ENCODE data around the gene NPC1L1.
A peak's percentile ranks its signal among the peaks of the same experiment; 100 is the strongest.
"Not testable (repeated sequence)": the region's sequence is repeated elsewhere in the genome, so short reads cannot be mapped to it uniquely, and the experiment has no call there.

Gene NPC1L1

DNA sequence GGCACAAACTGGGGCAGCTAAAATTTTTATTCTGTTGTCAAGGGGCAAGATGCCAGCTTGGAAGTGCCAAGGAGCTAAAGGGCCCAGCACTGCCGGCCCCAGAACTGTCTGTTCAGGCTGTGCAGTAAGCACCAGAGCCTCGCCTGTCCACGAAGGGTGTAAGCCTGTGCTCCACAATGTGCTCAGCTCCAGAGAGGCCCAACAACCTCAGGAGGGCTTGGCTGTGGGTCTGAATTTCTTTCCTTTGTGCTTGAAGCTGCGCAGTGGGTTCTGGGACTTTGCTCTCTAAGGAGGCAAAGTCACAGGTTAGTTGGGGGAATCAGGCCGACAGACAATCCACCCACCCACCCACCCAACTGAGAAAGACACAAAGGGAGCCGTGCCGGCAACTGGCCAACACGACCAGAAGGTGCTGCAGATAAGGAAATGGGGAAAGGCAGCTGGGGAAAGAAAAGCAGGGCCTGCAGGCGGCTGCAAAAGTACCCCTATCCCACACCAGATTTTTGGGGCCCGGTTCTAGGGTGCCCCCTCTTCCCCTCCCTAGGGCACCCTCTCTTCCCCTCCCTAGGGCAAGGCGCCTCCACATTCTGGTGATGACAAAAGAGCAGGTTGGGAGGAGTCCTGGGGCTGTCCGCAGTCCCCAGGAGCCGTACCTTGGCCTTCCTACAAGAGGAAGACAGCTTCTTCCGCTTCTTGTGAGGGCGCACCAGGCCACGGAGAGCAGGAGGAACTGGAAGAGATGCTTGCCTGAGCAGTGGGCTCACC is 24.8 kb upstream of the NPC1L1 start:
- DNase-seq: no peak

DNA sequence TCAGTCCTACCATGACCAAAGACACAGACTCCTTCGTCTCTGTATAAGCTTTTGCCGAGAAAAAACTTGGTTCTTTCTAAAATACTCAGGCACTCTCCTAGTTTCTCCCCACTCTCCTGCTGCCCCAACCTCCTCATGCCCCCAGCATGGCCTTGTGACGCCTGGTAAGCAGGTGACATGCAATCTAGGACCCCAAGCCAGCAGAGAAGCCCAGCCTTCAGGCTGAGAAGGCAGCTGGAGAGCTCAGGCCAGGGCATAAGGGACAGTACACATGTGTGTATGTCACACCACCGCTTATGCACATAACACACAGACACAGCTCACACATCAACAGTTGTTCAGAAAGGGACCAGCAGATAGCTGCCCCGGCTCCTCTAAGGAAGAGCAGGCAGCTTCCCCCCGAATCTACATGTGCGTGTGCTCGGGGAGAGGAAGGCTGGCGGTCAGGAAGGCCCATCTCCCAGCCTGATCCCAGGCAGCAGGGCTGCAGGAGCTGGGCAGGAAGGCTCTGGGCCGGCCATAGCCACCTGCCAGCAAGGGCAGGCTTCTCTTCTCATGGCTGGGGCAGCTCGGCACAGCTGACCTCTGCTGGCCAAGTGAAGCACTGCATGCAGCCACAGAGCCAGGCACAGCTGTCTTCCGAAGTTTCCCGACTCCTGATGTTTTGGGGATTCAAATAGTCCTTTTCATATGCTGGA is 24.1 kb upstream of the NPC1L1 start:
- DNase-seq: peak in 3 of 4 experiments; percentile 22 to 53 (median 36)

DNA sequence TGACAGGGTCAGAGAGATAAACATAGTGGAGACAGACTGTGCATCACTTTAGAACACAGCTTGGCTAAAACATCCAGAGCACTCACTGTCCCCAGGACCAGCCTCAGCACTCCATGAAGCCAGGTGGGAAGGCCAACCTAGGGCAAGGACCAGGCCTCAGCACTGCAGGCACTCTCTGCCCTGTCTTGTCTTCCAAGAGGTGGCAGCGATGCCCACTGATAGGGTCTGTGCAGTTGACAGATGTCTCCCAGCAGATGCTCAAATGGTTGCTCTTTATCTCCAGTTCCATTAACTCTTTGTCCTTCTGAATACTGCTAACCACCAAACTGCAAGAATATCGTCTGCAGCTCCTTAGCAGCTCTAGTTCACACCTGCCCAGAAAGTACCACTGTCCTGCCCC is 23.5 kb upstream of the NPC1L1 start:
- DNase-seq: no peak

DNA sequence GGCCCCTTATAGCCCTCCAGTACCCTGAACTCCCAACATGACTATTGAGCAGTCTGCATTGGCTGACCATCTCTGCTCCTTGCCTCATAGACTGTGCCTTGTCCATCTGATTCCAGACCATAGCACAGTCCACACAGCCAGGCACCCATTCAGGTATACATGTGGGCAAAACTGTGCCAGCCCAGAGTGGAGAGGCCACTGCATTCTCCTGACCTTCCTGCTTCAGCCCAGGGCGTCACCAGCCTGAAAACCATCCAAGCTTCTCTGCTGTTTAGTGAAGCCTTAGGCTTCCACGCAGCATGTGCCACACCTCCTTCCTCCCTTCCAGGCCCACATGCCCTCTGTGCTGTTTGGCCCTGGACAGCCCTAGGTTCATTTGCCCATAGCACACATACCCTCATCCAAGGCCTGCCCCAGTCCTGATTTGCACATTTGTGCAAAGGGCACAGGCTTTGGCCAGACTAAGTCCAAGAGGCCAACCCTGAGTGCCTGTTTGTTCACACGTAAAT is 22.1 kb upstream of the NPC1L1 start:
- DNase-seq: no peak

DNA sequence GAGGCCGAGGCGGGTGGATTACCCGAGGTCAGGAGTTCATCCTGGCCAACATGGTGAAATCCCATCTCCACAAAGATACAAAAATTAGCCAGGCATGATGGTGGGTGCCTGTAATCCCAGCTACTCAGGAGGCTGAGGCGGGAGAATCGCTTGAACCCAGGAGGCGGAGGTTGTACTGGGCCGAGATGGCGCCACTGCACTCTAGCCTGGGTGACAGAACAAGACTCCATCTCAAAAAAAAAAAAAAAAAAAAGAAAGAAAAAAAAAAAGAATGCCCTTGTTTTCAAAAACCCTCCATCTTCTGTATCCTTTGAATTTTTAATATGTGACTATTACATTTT is 21.5 kb upstream of the NPC1L1 start:
- DNase-seq: not testable (repeated sequence)

DNA sequence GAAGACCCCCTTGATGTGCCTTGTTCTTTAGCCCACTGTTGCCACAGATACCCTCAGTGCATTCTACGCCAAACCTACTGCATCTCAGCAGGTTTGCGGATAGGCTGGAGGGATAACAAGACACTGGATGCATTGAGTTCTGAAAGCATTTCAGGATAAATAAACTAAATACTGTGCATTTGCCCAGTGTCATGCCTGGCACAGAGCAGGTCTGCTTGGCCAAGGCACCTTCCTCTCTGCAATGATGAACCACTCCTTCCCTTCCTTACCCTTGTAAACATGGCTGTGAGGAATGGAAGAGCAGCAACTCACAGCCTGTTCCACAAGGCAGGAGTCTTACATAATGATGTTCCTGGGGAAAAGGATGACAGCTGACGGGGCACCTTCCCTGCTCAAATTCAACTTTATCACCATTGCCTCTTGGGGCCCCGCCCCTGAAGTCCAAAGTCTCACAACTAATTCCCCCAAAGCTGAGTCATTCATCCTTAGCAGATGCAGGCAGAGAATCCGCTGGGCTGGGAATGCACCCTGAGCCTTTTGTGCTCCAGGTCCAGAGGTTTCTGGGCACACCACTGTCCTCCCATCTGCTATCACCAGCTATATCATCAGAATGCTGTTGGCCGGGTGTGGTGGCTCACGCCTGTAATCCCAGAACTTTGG is 21.0 kb upstream of the NPC1L1 start:
- no peak for DNase-seq

DNA sequence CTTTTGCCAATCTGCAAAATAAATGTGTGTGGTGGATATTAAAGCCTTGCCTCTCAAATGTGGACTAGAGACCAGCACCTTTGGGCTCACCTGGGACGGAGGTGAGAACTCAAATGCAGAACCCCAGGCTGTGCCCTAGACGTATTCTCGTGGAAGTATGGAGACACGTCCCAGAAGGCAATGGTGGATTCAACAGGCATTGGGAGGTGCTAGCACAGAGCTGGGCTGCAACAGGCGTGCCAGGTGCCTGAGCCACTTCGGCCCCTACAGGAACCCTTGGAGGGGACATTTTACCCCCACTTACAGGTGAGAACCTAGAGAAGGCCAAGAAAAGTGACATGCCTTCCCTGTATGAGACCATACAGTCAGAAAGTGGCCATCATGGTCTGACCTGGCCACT is 20.4 kb upstream of the NPC1L1 start:
- no peak for DNase-seq

DNA sequence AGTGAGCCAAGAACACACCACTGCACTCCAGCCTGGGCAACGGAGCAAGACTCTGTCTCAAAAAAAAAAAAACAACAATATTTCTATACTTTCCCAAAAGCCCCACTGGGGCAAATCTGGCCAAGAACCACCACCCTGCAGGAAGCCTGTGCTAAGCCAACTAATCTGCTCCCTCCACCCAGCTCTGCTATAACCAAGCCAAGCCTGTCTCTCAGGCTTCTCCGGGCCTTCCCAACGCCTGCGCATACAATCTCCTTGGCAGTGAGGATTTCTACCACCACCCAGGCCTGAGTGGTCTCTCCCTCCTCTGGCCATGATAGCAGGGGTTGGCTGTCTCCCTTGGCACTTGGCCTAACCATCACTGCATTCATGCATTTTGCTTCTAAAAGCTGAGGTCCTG is 18.4 kb upstream of the NPC1L1 start:
- DNase-seq: no peak

DNA sequence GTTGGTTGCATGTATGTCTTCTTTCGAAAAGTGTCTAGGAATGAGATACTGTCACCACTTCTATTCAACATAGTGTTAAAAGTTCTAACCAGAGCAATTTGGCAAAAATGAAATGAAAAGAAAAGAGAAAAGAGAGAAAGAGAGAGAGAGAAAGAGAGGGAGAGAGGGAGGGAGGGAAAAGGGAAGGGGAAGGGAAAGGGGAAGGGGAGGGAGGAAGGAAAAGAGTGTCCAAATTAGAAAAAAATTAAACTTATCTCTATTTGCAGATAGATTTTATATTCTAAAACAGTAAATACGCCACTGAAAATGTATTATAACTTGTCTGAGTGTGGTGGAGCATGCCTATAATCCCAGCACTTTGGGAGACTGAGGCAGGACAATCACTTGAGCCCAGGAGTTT is 16.4 kb upstream of the NPC1L1 start:
- DNase-seq: no peak

DNA sequence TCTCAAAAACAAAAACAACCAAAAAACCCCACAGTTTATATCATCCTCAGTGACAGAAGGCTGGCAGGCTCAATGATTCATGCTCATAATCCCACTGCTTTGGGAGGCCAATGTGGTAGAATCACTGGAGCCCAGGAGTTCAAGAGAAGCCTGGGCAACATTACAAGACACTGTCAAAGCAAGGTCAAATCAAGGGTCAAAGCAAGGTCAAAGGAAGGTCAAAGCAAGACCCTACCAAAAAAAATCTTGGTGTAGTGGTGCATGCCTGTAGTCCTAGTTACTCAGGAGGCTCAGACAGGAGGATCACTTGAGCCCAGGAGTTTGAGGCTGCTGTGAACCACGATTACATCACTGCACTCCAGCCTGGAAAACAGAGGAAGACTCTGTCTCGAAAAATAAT is 14.2 kb upstream of the NPC1L1 start:
- no peak for DNase-seq

DNA sequence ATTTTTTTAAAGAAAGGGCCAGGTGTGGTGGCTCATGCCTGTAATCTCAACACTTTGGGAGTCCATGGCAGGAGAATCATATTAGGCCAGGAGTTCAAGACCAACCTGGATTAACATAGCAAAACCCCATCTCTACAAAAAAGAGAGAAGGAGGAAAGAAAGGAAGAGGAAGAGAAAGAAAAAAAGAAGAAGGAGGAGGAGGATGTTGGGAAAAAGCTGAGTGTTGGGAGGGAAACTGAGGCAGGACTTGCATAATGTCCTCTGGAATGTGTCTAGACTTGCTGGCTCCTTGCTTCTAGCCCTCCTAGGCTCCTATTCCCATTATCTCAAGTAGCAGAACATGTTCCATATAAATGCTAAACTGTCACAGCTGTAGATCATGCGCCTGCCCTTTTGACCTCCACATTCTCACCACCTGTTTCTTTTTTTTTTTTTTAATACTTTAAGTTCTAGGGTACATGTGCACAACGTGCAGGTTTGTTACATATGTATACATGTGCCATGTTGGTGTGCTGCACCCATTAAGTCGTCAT is 11.4 kb upstream of the NPC1L1 start:
- not testable (repeated sequence) for DNase-seq

DNA sequence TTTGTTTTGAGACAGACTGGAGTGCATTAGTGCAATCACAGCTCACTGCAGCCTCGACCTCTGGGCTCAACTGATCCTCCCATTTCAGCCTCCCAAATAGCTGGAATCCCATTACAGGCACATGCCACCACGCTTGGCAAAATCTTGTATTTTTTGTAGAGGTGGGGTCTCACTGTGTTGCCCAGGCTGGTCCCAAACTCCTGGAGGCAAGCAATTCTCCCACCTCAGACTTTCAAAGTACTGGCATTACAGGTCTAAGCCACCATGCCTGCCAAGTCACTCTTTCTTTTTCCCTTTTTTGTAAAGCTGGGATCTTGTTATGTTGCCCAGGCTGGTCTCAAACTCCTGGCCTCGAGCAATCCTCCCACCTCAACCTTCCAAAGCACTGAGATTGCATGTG is 8.3 kb upstream of the NPC1L1 start:
- no peak for DNase-seq

DNA sequence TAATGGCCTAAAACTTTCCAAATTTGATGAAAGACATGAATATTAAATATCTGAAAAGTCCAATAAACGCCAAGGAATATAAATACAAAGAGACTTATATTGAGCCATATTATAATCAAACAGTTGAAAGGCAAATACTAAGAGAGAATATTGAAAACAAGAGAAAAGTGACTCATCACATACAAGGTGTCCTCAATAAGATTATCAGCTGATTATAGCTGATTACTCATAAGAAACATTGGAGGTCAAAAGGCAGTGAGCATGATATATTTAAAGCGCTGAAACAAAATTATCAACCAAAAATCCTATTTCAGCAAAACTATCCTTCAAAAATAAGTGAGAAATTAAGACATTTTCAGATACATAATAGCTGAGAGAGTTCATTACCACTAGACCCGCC is 7.8 kb upstream of the NPC1L1 start:
- DNase-seq: no peak

DNA sequence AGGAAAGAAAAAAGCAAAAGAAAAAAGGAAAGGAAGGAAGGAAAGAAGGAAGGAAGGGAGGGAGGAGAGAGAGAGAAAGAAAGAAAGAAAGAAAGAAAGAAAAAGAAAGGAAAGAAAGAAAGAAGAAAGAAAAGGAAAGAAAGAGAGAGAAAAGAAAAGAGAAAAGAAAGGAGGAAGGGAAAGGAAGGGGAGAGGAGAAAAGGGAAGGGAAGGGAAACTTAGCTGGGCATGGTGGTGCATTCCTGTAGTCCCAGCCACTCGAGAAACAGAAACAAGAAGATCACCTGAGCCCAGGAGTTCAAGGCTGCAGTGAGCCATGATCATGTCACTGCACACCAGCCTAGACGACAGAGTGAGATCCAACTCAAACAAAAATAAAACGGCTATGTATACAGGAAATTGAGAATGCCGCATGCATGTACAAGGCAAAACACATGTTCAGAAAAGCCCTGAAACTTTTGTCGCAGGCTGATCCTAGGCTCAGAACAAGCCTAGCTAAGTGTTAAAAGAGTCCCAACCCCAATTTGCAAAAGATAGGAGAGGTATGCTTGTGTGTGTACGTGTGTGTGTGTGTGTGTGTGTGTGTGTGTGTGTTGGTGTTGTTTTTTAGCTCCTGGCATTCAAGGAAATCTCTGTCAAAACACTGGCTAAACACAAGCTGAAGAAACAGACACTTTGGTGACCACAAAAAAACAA is 6.6 kb upstream of the NPC1L1 start:
- no peak for DNase-seq

DNA sequence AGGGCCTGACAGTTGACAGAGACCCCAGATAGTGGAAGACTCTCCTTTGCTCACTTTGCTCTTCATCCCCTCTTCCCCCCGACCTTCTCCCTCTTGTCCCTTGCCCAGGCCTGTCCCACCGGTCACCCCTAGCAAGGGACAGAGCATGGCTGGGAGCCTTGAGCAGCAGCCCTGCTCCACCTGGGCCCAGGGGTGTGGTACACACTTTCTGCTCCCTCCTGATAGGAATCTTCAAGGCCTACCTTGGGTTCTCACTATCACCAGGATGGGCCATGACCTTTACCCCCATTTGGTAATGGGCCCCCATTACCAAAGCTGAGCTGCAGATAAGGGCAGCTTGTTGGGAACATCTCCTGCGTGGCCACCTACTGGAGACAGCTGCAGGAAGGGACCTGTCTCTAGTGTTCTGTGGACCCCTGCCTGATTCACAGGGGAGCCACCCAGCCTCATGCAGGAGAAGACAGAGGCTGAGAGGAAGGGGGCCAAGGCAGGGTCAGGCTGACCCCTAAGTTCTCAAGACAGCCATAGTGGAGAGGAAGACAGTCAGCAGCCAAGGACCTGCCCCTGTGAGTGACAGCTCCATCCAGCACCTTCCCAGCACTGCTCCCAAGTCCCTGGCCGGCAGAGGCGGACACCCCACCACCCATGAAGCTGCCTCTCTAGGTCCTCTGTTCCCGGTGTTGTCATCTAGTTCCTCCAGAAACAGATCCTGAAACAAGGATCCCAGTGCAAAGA is 913 bp upstream of the NPC1L1 start:
- no peak for DNase-seq

DNA sequence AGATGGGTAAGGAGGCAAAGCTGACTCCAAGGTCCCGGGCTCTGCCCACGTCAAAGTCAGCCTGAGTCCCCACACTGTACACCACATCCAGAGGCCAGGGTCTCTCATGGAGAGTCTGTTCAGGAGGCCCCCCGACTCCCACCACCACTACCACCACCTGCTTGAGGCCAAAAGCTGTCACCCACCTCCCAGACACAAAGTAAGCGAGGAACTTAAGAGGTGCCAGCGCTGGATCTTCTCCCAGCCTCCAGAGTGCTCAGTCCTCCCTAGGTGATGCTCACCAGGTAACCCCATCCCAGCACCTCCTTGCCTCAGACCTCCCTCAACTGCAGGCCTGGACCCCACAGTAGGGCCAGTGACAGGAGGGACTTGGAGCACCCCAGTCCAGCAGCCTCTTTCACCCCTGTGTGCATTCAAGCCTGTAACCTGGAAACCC is 520 bp downstream of the NPC1L1 start:
- DNase-seq: no peak

DNA sequence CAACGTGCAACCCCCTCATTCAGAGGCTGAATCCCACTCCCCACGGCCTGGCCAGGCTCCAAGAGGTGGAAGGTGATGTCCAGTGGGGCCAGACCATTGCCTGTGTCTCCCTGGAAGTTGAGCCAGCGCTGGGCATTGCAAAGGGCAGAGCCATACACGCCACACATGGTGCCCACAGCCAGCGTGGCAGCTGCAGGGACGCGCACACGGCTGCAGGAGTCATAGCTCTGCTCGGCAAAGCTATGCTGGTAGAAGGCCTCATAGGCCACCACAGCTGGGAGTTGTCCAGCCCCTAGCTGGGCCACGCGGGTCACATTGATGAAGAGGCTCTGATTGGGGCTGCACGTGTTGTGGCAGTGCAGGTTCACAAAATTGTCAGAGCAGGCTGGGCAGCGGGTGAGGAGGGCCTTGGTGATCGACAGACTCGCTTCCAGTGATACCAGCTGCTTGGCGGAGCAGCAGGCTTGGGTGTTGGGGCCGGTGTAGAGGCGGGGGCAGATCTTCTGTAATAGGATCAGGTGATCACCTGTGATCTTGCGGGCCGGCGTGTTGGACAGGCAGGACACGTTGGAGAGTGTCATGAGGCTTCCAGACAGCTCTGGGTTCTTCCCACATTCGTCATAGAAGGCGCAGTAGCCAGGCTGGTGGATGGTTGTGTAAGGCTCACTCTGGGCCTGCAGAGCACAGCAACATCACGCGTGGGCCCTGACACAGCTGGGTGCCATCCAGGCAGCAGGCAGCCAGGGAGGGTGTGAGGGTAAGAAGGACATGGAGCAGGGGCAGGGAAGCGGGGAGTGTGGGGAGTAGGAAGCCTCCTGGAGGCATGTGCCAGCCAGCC is 1.2 kb downstream of the NPC1L1 start:
- DNase-seq: no peak

DNA sequence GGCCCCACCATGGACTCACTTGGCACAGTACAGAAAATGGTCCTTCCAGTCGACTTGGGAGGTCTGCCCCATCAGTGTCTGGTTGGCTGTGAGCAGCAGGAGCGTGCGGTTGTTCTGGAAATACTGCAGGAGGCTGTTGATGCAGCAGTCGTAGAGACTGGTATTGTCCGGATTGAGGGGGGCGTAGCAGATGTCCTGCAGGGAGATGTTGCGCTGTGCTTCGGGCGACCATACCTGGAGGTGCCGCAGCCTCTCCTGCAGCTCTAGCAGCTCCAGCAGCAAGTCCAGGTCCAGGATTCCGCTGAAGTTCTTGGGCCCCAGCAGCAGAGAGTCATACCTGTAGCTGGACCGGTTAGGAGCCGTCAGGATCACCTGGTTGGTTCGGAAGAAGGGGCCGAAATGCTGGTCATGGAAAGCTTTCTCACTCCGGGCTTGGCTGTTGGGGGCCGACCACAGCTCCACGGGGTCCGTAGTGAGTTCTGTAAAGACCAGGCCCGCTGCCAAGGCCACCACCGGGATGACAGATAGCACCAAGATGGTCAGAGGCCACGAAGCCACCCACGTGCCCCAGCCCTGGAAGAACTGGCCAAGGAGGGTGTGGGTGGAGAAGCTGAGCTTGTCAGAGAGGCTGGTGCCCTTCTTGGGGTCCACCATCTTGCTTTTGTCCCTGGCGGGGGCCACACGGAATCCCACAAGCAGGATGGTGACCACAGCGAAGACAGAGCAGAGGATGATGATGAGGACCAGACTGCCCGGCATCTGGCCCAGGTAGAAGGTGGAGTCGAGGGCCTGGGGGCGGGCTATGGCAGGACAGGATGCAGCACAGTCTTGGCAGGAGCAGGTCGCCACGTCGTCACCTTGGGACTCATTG is 2.1 kb downstream of the NPC1L1 start:
- no peak for DNase-seq

DNA sequence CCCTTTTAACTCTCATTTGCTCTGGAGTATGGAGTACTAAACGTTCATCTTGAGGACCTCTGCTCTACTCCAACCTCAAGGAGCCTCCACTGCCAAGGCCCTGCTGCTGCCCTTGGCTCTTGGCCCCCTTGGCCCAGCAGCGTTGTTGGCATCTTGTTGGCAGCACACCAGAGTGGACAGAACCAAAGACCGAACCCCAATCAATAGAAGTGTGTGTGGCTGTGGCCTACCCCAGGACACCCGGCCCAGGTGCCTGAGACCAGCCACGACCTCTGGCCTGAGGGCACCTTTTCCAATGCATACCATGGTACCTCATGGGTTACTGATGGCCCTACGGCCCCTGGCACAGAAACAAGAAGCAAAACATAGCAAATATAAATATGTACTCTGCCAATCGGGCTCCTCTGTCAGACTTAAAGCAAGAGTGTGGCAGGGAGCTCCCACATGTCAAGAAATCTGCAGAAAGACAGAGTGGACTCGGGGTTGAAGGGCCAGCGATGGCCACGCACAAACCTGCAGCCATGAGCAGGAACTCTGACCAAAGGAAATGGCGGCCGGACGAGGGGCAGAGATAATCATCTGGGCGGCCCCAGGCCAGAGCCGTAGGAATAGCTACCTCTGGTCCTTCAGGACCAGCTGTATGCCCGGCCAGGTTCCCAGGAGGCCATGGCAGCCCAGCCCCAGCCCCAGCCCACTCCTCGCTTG is 2.9 kb downstream of the NPC1L1 start:
- DNase-seq: no peak

DNA sequence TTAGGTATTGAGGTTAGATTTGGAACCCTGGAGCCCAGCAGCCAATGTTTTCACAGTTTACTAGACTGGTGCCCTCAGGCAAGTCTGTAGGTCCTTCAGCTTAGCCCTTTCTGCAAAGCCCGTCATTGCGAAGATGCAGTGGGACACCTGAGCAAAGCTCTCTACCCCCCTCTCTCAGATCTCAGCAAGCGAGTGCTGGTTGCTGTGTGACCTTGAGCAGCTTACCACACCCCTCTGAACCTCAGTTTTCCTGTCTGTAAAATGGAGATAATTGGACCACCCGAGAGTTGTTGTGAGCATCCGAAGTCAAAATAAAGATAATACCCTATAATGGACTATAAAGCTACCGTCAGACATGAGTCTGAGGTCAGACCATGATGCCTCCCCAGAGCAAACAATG is 3.7 kb downstream of the NPC1L1 start:
- DNase-seq: no peak

Measured in activated naive CD4-positive, alpha-beta T cell (primary cell).